Liver (tissue), 9 donors: ENCODE measurements around the gene NCKIPSD. TPM values are rescaled to one million over a fixed set of nuclear protein-coding genes. Genes with fewer than 3 reads are reported as not detected.

Experiments used
- DNase-seq: peaks from one replicate; pipeline ENCODE4 v3.0.0-alpha.2; 2017; ENCODE audit warnings: low spot score
- H3K27ac ChIP-seq, 2 donors: one replicate each; pipeline ENCODE4 v1.7.0; 2013; ENCODE audit warnings: inconsistent platforms in 2 of 2, low read length in 2 of 2, control low read depth in 1 of 2, low read depth in 1 of 2, mild to moderate bottlenecking in 1 of 2
- H3K27me3 ChIP-seq, 4 donors: one replicate each; pipeline versions ENCODE4 v1.6.1 to v1.7.0; 2013; ENCODE audit warnings: low read length in 3 of 4, inconsistent platforms in 1 of 4, mild to moderate bottlenecking in 1 of 4, moderate library complexity in 1 of 4; ENCODE audit not compliant: control insufficient read depth in 4 of 4, insufficient read depth in 4 of 4
- H3K36me3 ChIP-seq, 4 donors: one replicate each; pipeline versions ENCODE4 v1.6.1 to v1.7.0; 2013; ENCODE audit warnings: low read length in 3 of 4, mild to moderate bottlenecking in 3 of 4, low read depth in 1 of 4, moderate library complexity in 1 of 4; ENCODE audit not compliant: control insufficient read depth in 4 of 4, insufficient read depth in 3 of 4
- H3K4me1 ChIP-seq, 4 donors: one replicate each; pipeline versions ENCODE4 v1.6.1 to v1.7.0; 2013; ENCODE audit warnings: low read length in 3 of 4, mild to moderate bottlenecking in 3 of 4, moderate library complexity in 1 of 4; ENCODE audit not compliant: control insufficient read depth in 4 of 4, insufficient read depth in 4 of 4
- H3K4me3 ChIP-seq, 3 donors: one replicate each; pipeline versions ENCODE4 v1.6.1 to v1.7.0; 2013; ENCODE audit warnings: low read length in 3 of 3, control low read depth in 1 of 3, low read depth in 1 of 3, mild to moderate bottlenecking in 1 of 3
- H3K9ac ChIP-seq, 2 donors: one replicate each; pipeline ENCODE4 v1.7.0; 2013; ENCODE audit warnings: low read length in 2 of 2, mild to moderate bottlenecking in 2 of 2, moderate library complexity in 2 of 2, control low read depth in 1 of 2, low read depth in 1 of 2
- H3K9me3 ChIP-seq, 4 donors: one replicate each; pipeline versions ENCODE4 v1.6.1 to v1.7.0; 2013; ENCODE audit warnings: low read length in 3 of 4; ENCODE audit not compliant: control insufficient read depth in 4 of 4
- FOXA2 ChIP-seq: IDR thresholded peaks from 2 replicates; pipeline ENCODE4 v1.6.1; 2016; ENCODE audit warnings: antibody characterized with exemption
- HNF4A ChIP-seq, 2 donors: conservative IDR thresholded peaks; 2 replicates each; pipeline ENCODE4 v1.6.1; 2016; ENCODE audit warnings: antibody characterized with exemption in 2 of 2, mild to moderate bottlenecking in 2 of 2
- JUND ChIP-seq, 2 donors: IDR thresholded peaks; 2 replicates each; pipeline ENCODE4 v1.6.1; 2016; ENCODE audit warnings: antibody characterized with exemption in 2 of 2
- NR2F2 ChIP-seq: IDR thresholded peaks from 2 replicates; pipeline ENCODE4 v1.6.1; 2016; ENCODE audit warnings: antibody characterized with exemption
- RAD21 ChIP-seq, 2 donors: IDR thresholded peaks; 2 replicates each; pipeline ENCODE4 v1.6.1; 2016; ENCODE audit warnings: antibody characterized with exemption in 2 of 2, mild to moderate bottlenecking in 2 of 2
- RXRA ChIP-seq, 2 donors: IDR thresholded peaks; 2 replicates each; pipeline ENCODE4 v1.6.1; 2017 to 2018; ENCODE audit warnings: antibody characterized with exemption in 2 of 2, mild to moderate bottlenecking in 1 of 2
- SP1 ChIP-seq: IDR thresholded peaks from 2 replicates; pipeline ENCODE4 v1.6.1; 2018; ENCODE audit warnings: antibody characterized with exemption, mild to moderate bottlenecking
- TAF1 ChIP-seq: conservative IDR thresholded peaks from 2 replicates; pipeline ENCODE4 v1.6.1; 2016; ENCODE audit warnings: antibody characterized with exemption, mild to moderate bottlenecking
- YY1 ChIP-seq: IDR thresholded peaks from 2 replicates; pipeline ENCODE4 v1.6.1; 2016; ENCODE audit warnings: antibody characterized with exemption, mild to moderate bottlenecking
- WGBS: extraction: QIAGEN DNeasy Blood & Tissue Kit; methylation state at CpG from one replicate; pipeline ENCODE4 v1.1.7; 2013; 5-methylcytosine and 5-hydroxymethylcytosine counted together
- polyA plus RNA-seq, 2 donors: library from polyadenylated mRNA; stranded (reverse) in 1 of 2; unstranded in 1 of 2; fragments of 200-250 nt in 1 of 2; fragments of >200 nt in 1 of 2; fragmentation: Nextera tagmentation in 1 of 2; extraction: Ambion mirVana in 1 of 2; gene quantifications; one replicate each; pipeline versions ENCODE4 v1.2.1 to v1.2.3, GENCODE V29; 2013 to 2015
- total RNA-seq, 2 donors: library from RNA; depleted of rRNA; stranded (reverse); fragments of >200 nt; gene quantifications; one replicate each; pipeline ENCODE4 v1.2.3, GENCODE V29; 2014
- TF ChIP-seq, protein P1 (sequence below): IDR thresholded peaks from 2 replicates; pipeline ENCODE4 v1.6.1; 2016; ENCODE audit warnings: antibody characterized with exemption
- TF ChIP-seq, protein P2 (sequence below): IDR thresholded peaks from 2 replicates; pipeline ENCODE4 v1.6.1; 2016; ENCODE audit warnings: antibody characterized with exemption, mild to moderate bottlenecking
- TF ChIP-seq, protein P3 (sequence below): fragments of 150-350 bp; IDR thresholded peaks from 2 replicates; pipeline ENCODE4 v1.5.1; 2017; ENCODE audit warnings: improper control_type of control experiment, low read depth, low read length; ENCODE audit not compliant: missing input control
- donor health status: healthy.
- donor health status: healthy.
- donor health status: healthy.
- donor health status: healthy.
- donor health status: healthy.

NCKIPSD gene
- total and polyA plus RNA-seq, 4 donors: 5.9 to 12.9 (median 8.7) TPM

DNA sequence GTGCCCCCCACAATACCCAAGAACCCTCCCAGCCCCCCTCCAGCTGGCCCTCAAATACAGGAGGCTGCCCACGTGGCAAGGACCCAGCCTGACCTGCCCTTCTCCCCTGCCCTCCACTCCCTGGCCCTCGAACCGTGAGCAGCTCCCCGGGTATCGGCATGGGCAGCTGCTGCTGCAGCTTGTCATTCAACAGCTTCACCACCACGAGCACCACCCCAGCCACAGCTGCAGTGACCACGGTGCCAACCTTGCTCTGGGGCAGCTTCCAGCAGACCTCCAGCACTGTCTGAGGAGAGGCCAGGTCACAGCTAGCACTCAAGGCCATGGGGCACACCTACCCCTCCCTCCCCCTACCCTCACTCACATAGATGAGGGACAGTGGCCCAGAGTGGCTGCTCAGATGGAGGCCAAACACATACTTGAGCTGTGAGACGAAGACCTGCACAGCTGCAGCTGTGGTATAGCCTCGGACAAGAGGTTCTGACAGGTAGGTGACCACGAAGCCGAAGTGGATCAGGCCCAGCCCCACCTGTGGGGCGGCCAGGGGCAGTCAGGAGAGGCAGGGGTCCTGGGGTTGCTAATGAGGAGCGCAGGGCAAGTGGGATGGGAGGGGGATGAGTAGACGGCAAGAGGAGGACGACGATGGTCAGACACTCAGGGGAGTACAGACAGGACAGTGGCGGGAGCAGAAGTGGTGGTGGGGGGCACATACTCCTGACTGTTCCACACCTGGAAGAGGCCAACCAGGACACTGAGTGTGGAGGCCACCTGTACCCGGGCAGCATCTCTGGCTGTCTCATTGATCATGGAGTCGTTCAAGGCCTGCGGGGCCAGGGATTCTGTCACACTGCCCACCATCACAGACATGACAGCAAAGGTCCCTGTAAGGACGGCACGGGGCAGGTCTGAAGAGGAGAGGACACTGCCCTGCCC lies 53.9 kb downstream of the NCKIPSD start:
- H3K9ac ChIP-seq: no peak overlapping the region
- H3K27ac ChIP-seq: no peak overlapping the region
- no peaks in the 10 kb centered on the region for H3K9me3 ChIP-seq
- DNase-seq: no peak
- no peak overlapping the region for H3K4me3 ChIP-seq
- peaks cover 3 to 33% (median 8%) of the 10 kb centered on the region in 4 donors for H3K36me3 ChIP-seq
- H3K4me1 ChIP-seq: peaks cover 5 to 28% (median 16%) of the 10 kb centered on the region in 4 donors
- TF ChIP-seq TAF1 (no peak), HNF4A (conservative IDR thresholded peaks at IDR 0.05) (no peak), SP1 (no peak), FOXA2 (no peak)
- TF ChIP-seq, protein P1, sequence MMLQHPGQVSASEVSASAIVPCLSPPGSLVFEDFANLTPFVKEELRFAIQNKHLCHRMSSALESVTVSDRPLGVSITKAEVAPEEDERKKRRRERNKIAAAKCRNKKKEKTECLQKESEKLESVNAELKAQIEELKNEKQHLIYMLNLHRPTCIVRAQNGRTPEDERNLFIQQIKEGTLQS: no peak
- TF ChIP-seq, protein P2, sequence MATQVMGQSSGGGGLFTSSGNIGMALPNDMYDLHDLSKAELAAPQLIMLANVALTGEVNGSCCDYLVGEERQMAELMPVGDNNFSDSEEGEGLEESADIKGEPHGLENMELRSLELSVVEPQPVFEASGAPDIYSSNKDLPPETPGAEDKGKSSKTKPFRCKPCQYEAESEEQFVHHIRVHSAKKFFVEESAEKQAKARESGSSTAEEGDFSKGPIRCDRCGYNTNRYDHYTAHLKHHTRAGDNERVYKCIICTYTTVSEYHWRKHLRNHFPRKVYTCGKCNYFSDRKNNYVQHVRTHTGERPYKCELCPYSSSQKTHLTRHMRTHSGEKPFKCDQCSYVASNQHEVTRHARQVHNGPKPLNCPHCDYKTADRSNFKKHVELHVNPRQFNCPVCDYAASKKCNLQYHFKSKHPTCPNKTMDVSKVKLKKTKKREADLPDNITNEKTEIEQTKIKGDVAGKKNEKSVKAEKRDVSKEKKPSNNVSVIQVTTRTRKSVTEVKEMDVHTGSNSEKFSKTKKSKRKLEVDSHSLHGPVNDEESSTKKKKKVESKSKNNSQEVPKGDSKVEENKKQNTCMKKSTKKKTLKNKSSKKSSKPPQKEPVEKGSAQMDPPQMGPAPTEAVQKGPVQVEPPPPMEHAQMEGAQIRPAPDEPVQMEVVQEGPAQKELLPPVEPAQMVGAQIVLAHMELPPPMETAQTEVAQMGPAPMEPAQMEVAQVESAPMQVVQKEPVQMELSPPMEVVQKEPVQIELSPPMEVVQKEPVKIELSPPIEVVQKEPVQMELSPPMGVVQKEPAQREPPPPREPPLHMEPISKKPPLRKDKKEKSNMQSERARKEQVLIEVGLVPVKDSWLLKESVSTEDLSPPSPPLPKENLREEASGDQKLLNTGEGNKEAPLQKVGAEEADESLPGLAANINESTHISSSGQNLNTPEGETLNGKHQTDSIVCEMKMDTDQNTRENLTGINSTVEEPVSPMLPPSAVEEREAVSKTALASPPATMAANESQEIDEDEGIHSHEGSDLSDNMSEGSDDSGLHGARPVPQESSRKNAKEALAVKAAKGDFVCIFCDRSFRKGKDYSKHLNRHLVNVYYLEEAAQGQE: no peak
- 95% methylated on average over 22 of the region's 22 CpGs for WGBS
- H3K27me3 ChIP-seq: no peaks in the 10 kb centered on the region

DNA sequence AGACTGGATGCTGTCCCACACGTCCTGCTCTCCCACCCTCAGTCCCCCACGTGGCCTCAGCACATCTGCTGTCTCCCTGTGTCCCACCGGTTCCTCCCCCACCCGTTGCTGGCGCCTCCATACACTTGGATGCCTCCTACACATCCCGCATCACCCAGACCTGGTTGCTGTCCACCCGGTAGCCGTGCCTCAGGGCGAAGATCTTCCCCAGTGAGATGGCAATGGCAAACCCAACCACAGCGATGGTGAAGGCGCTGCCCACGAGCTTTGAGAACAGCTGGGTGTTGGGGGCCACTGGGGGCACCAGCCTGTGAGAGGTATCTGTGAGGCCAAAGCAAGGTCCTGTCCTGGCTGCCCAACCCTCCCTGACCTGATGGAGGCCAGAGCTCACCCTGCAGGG lies 54.9 kb downstream of the NCKIPSD start:
- TF ChIP-seq NR2F2 (no peak), HNF4A (conservative IDR thresholded peaks at IDR 0.05) (no peak), RXRA (IDR thresholded peaks at IDR 0.05) (no peak), YY1 (no peak)
- TF ChIP-seq, protein P3, sequence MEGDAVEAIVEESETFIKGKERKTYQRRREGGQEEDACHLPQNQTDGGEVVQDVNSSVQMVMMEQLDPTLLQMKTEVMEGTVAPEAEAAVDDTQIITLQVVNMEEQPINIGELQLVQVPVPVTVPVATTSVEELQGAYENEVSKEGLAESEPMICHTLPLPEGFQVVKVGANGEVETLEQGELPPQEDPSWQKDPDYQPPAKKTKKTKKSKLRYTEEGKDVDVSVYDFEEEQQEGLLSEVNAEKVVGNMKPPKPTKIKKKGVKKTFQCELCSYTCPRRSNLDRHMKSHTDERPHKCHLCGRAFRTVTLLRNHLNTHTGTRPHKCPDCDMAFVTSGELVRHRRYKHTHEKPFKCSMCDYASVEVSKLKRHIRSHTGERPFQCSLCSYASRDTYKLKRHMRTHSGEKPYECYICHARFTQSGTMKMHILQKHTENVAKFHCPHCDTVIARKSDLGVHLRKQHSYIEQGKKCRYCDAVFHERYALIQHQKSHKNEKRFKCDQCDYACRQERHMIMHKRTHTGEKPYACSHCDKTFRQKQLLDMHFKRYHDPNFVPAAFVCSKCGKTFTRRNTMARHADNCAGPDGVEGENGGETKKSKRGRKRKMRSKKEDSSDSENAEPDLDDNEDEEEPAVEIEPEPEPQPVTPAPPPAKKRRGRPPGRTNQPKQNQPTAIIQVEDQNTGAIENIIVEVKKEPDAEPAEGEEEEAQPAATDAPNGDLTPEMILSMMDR: no peak
- Histone ChIP-seq H3K27me3 (no peaks in the 10 kb centered on the region), H3K9me3 (no peaks in the 10 kb centered on the region), H3K36me3 (peaks cover 4 to 42% (median 10%) of the 10 kb centered on the region in 4 donors), H3K4me1 (peaks cover 5 to 21% (median 13%) of the 10 kb centered on the region in 4 donors), H3K9ac (no peak overlapping the region), H3K27ac (no peak overlapping the region), H3K4me3 (no peak overlapping the region)
- DNase-seq: no peak
- WGBS: 95% methylated on average over 12 of the region's 12 CpGs

DNA sequence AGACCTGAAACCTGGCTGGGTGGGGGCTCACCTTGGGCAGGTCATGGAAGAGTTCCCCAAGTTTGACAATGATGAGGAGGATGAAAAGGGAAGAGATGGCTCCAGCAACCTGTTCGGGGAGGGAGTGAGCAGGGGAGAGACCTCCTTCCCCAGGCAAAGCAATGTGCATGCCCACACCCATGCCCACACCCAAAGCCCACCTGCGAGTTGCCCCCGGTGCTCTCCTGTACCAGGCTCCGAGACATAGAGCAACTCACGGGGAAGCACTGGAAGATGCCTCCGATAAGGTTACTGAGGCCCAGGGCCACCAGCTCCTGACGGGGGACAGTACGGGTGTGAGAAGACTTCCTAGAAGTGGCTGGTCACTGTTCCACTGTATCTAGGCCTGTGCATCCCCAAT lies 55.3 kb downstream of the NCKIPSD start:
- Histone ChIP-seq H3K36me3 (peaks cover 4 to 46% (median 11%) of the 10 kb centered on the region in 4 donors), H3K27ac (no peak overlapping the region), H3K4me1 (peaks cover 3 to 17% (median 11%) of the 10 kb centered on the region in 4 donors), H3K4me3 (no peak overlapping the region), H3K27me3 (no peaks in the 10 kb centered on the region), H3K9me3 (no peaks in the 10 kb centered on the region), H3K9ac (no peak overlapping the region)
- 96% methylated on average over 8 of the region's 8 CpGs for WGBS
- TF ChIP-seq RXRA (IDR thresholded peaks at IDR 0.05) (no peak), NR2F2 (no peak), RAD21 (IDR thresholded peaks at IDR 0.05) (no peak), JUND (IDR thresholded peaks at IDR 0.05) (no peak)
- TF ChIP-seq, protein P1: no peak
- DNase-seq: no peak
